Mesenchymal stem cell (in vitro differentiated cells and primary cell): ENCODE measurements around the gene ANTXR2.
"Not testable (repeated sequence)": the region's sequence is repeated elsewhere in the genome, so short reads cannot be mapped to it uniquely, and the experiment has no call there.

Source experiments
- DNase-seq: peaks from one replicate; pipeline ENCODE4 v3.0.0-alpha.2; 2013
- H2AFZ ChIP-seq: one replicate; pipeline ENCODE4 v1.6.1; 2013; ENCODE audit warnings: low read depth, mild to moderate bottlenecking, control low read depth, inconsistent platforms, low read length, moderate library complexity
- H2AK5ac ChIP-seq: 2 replicates; pipeline ENCODE4 v1.6.1; 2013; ENCODE audit warnings: low read length, moderate library complexity, mild to moderate bottlenecking, inconsistent platforms; ENCODE audit not compliant: severe bottlenecking
- H2BK120ac ChIP-seq: one replicate; pipeline ENCODE4 v1.6.1; 2013; ENCODE audit warnings: low read depth, mild to moderate bottlenecking, inconsistent platforms, low read length, moderate library complexity
- H2BK12ac ChIP-seq, 2 experiments: one replicate each; pipeline ENCODE4 v1.6.1; 2013; ENCODE audit warnings: inconsistent platforms in 2 of 2, low read length in 2 of 2, mild to moderate bottlenecking in 2 of 2, moderate library complexity in 2 of 2, control low read depth in 1 of 2
- H2BK15ac ChIP-seq: one replicate; pipeline ENCODE4 v1.6.1; 2013; ENCODE audit warnings: mild to moderate bottlenecking, low read depth, inconsistent platforms; ENCODE audit not compliant: poor library complexity, severe bottlenecking
- H2BK5ac ChIP-seq: 2 replicates; pipeline ENCODE4 v1.6.1; 2013; ENCODE audit warnings: low read depth, mild to moderate bottlenecking, low read length, control low read depth, inconsistent platforms; ENCODE audit not compliant: poor library complexity, severe bottlenecking
- H3K14ac ChIP-seq, 2 experiments: one replicate each; pipeline ENCODE4 v1.6.1; 2013; ENCODE audit warnings: inconsistent platforms in 2 of 2, low read length in 2 of 2, control low read depth in 1 of 2, mild to moderate bottlenecking in 1 of 2, moderate library complexity in 1 of 2
- H3K18ac ChIP-seq, 2 experiments: one replicate each; pipeline ENCODE4 v1.6.1; 2013; ENCODE audit warnings: inconsistent platforms in 2 of 2, low read length in 2 of 2, control low read depth in 1 of 2, low read depth in 1 of 2, mild to moderate bottlenecking in 1 of 2
- H3K23ac ChIP-seq, 2 experiments: one replicate each; pipeline ENCODE4 v1.6.1; 2013; ENCODE audit warnings: inconsistent platforms in 2 of 2, low read length in 2 of 2, mild to moderate bottlenecking in 2 of 2, moderate library complexity in 2 of 2, control low read depth in 1 of 2
- H3K27ac ChIP-seq: 2 replicates; pipeline ENCODE4 v1.5.1; 2013; ENCODE audit warnings: mild to moderate bottlenecking, moderate library complexity, low read length, control low read depth, inconsistent platforms; ENCODE audit not compliant: poor library complexity, severe bottlenecking
- H3K27me3 ChIP-seq, 2 experiments: 2 replicates each; pipeline versions ENCODE4 v1.6.1 to v1.7.0; 2013; ENCODE audit warnings: low read length in 2 of 2, mild to moderate bottlenecking in 2 of 2, moderate library complexity in 2 of 2, control low read depth in 1 of 2, inconsistent platforms in 1 of 2; ENCODE audit not compliant: control insufficient read depth in 1 of 2, insufficient read depth in 1 of 2
- H3K36me3 ChIP-seq, 2 experiments: 2 replicates each; pipeline versions ENCODE4 v1.6.1 to v1.7.0; 2013; ENCODE audit warnings: low read length in 2 of 2, control low read depth in 1 of 2, inconsistent platforms in 1 of 2, low read depth in 1 of 2, mild to moderate bottlenecking in 1 of 2; ENCODE audit not compliant: insufficient read depth in 2 of 2, control insufficient read depth in 1 of 2
- H3K4ac ChIP-seq, 2 experiments: one replicate each; pipeline ENCODE4 v1.6.1; 2013; ENCODE audit warnings: inconsistent platforms in 2 of 2, low read length in 2 of 2, mild to moderate bottlenecking in 2 of 2, moderate library complexity in 2 of 2, control low read depth in 1 of 2, low read depth in 1 of 2
- H3K4me1 ChIP-seq: 2 replicates; pipeline ENCODE4 v1.6.1; 2013; ENCODE audit warnings: low read depth, low read length, control low read depth; ENCODE audit not compliant: control insufficient read depth, insufficient read depth
- H3K4me2 ChIP-seq: 2 replicates; pipeline ENCODE4 v1.6.1; 2013; ENCODE audit warnings: low read length, mild to moderate bottlenecking, inconsistent platforms; ENCODE audit not compliant: poor library complexity, severe bottlenecking
- H3K4me3 ChIP-seq, 2 experiments: 2 replicates each; pipeline versions ENCODE4 v1.5.1 to v1.7.0; 2013; ENCODE audit warnings: low read length in 2 of 2, mild to moderate bottlenecking in 2 of 2, control low read depth in 1 of 2, low read depth in 1 of 2; ENCODE audit not compliant: insufficient read depth in 1 of 2
- H3K79me1 ChIP-seq: replicated peaks from 2 replicates; pipeline ENCODE4 v1.6.1; 2013; ENCODE audit warnings: mild to moderate bottlenecking, control low read depth, low read length, inconsistent platforms; ENCODE audit not compliant: poor library complexity, severe bottlenecking
- H3K9ac ChIP-seq: 2 replicates; pipeline ENCODE4 v1.7.0; 2013; ENCODE audit warnings: mild to moderate bottlenecking, low read length, moderate library complexity
- H3K9me3 ChIP-seq: 2 replicates; pipeline ENCODE4 v1.7.0; 2013; ENCODE audit warnings: mild to moderate bottlenecking, low read length; ENCODE audit not compliant: control insufficient read depth
- H4K8ac ChIP-seq: one replicate; pipeline ENCODE4 v1.6.1; 2013; ENCODE audit warnings: inconsistent platforms, mild to moderate bottlenecking, low read length, moderate library complexity
- H4K91ac ChIP-seq: one replicate; pipeline ENCODE4 v1.6.1; 2013; ENCODE audit warnings: mild to moderate bottlenecking, low read length, inconsistent platforms
- WGBS: methylation state at CpG from one replicate; pipeline ENCODE4 v1.1.7; 2013; ENCODE audit warnings: mixed read lengths; 5-methylcytosine and 5-hydroxymethylcytosine counted together

ANTXR2 gene

DNA sequence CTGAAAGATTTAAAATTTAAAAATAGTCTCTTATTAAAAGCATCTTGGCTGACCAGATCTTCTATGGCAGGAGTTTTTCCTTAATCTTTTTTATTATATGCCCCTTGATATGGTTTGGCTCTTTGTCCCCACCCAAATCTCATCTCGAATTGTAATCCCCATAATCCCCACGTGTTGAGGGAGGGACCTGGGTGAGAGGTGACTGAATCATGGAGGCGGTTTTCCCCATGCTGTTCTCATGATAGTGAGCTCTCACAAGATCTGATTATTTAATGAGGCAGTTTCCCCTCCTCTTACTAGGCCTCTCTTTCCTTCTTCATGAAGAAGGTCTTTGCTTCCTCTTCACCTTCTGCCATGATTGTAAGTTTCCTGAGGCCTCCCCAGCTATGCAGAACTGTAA lies 74.0 kb downstream of the ANTXR2 start:
- H2BK12ac ChIP-seq, H2AK5ac ChIP-seq, DNase-seq, H3K4me2 ChIP-seq, H3K9ac ChIP-seq, H3K4me1 ChIP-seq, H4K8ac ChIP-seq, H3K27me3 ChIP-seq, H3K23ac ChIP-seq, H2AFZ ChIP-seq, H3K18ac ChIP-seq, H2BK15ac ChIP-seq, H3K14ac ChIP-seq, H3K79me1 ChIP-seq, H2BK120ac ChIP-seq, H2BK5ac ChIP-seq, H3K9me3 ChIP-seq, H3K4ac ChIP-seq, H4K91ac ChIP-seq, H3K4me3 ChIP-seq, H3K27ac ChIP-seq: not testable (repeated sequence)
- peaks cover 0 to 74% of the 10 kb centered on the region in 2 experiments for H3K36me3 ChIP-seq
- WGBS: 90% methylated on average over 3 of the region's 3 CpGs

DNA sequence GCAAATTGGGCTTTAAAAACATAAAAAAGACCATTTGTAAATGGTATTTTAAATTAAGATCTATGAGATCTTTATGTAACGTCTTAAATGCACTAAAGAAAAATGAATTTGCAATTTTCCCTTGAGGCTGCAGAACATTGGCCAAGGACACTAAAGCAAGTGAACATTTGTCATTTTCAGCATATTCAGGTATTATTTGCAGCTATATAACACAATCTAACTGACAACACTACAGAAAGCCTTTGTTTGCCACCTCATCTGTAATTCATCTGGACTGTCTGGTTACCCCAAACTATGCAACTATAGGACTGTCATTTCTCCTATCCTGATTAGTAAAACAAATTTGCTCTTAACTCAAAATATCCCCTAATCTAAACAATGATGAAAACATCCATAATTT lies 74.8 kb downstream of the ANTXR2 start:
- no peaks in the 10 kb centered on the region for H3K27me3 ChIP-seq
- H3K4me3 ChIP-seq: no peak overlapping the region
- H2BK12ac ChIP-seq: no peak overlapping the region
- 100% methylated on average over 1 of the region's 1 CpG for WGBS
- no peak for DNase-seq
- H3K4me2 ChIP-seq: no peak overlapping the region
- H3K27ac ChIP-seq: no peak overlapping the region
- H3K79me1 ChIP-seq: peaks cover 9% of the 10 kb centered on the region
- H3K4me1 ChIP-seq: no peaks in the 10 kb centered on the region
- no peak overlapping the region for H4K91ac ChIP-seq
- no peak overlapping the region for H2AFZ ChIP-seq
- peaks cover 0 to 77% of the 10 kb centered on the region in 2 experiments for H3K36me3 ChIP-seq
- no peak overlapping the region for H2BK15ac ChIP-seq
- no peak overlapping the region for H2BK120ac ChIP-seq
- H3K4ac ChIP-seq: no peak overlapping the region
- no peak overlapping the region for H3K9ac ChIP-seq
- H4K8ac ChIP-seq: no peak overlapping the region
- H2BK5ac ChIP-seq: no peak overlapping the region
- H3K9me3 ChIP-seq: peaks cover 3% of the 10 kb centered on the region
- H3K14ac ChIP-seq: no peak overlapping the region
- no peak overlapping the region for H3K18ac ChIP-seq
- H3K23ac ChIP-seq: no peak overlapping the region
- H2AK5ac ChIP-seq: no peak overlapping the region

DNA sequence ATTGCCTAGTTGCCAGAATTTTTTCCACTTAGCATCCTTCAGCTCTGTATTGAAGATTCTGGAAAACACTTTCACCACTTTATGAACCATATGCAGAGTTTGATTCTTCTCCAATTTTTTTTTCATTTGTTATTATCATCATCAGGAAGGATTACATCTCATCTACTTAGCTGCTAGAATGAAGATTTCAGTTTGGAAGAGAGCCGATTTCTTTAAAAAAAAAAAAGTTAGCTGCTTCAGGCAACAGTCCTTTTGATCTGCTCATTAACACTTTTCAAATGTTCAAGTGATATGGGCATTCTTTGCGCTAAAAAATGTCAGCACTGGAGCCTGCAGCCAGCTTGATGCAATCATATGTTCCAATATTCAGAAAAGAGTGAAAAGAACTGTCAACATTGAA lies 76.2 kb downstream of the ANTXR2 start:
- no peak overlapping the region for H4K8ac ChIP-seq
- no peak overlapping the region for H3K18ac ChIP-seq
- H3K4me3 ChIP-seq: no peak overlapping the region
- no peak overlapping the region for H3K9ac ChIP-seq
- no peak overlapping the region for H2BK12ac ChIP-seq
- H2AK5ac ChIP-seq: no peak overlapping the region
- peaks cover 0 to 84% of the 10 kb centered on the region in 2 experiments for H3K36me3 ChIP-seq
- WGBS: 92% methylated on average over 2 of the region's 2 CpGs
- H3K79me1 ChIP-seq: peaks cover 9% of the 10 kb centered on the region
- no peak overlapping the region for H2BK120ac ChIP-seq
- no peaks in the 10 kb centered on the region for H3K9me3 ChIP-seq
- no peak overlapping the region for H3K27ac ChIP-seq
- H2BK5ac ChIP-seq: no peak overlapping the region
- no peaks in the 10 kb centered on the region for H3K27me3 ChIP-seq
- H3K23ac ChIP-seq: no peak overlapping the region
- H3K4me1 ChIP-seq: no peaks in the 10 kb centered on the region
- H2BK15ac ChIP-seq: no peak overlapping the region
- no peak overlapping the region for H2AFZ ChIP-seq
- DNase-seq: no peak
- H3K4me2 ChIP-seq: no peak overlapping the region
- H3K4ac ChIP-seq: no peak overlapping the region
- H3K14ac ChIP-seq: no peak overlapping the region
- H4K91ac ChIP-seq: no peak overlapping the region

DNA sequence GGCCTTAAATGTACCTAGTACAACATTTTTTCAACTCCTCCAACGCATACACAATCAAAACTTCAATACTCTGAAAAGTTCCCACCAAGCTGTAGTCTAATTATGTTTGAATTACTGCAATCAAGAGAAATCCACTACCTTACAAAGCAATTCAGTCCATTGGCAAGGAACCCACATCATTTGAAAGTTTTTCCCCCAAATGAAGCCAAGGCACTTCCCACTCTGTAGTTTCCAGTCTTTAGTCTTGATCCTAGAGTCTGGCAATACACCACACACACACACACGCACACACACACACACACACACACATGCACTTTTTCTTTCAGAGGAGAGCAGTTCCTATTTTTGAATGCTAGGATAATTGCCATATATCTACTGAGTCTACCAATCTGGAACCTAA lies 79.6 kb downstream of the ANTXR2 start:
- no peak overlapping the region for H3K14ac ChIP-seq
- peaks cover 0 to 79% of the 10 kb centered on the region in 2 experiments for H3K36me3 ChIP-seq
- H4K8ac ChIP-seq: no peak overlapping the region
- H3K27me3 ChIP-seq: no peaks in the 10 kb centered on the region
- H3K18ac ChIP-seq: no peak overlapping the region
- no peak overlapping the region for H3K4me3 ChIP-seq
- H2AFZ ChIP-seq: no peak overlapping the region
- no peak overlapping the region for H3K9ac ChIP-seq
- no peak overlapping the region for H2BK5ac ChIP-seq
- no peak for DNase-seq
- H3K4ac ChIP-seq: no peak overlapping the region
- H3K79me1 ChIP-seq: peaks cover 8% of the 10 kb centered on the region
- H2BK15ac ChIP-seq: no peak overlapping the region
- no peaks in the 10 kb centered on the region for H3K9me3 ChIP-seq
- H3K27ac ChIP-seq: no peak overlapping the region
- no peak overlapping the region for H4K91ac ChIP-seq
- H2AK5ac ChIP-seq: no peak overlapping the region
- H3K4me1 ChIP-seq: no peaks in the 10 kb centered on the region
- H2BK120ac ChIP-seq: no peak overlapping the region
- no peak overlapping the region for H3K4me2 ChIP-seq
- no peak overlapping the region for H3K23ac ChIP-seq
- no peak overlapping the region for H2BK12ac ChIP-seq
- WGBS: 78% methylated on average over 2 of the region's 2 CpGs
